Vagina (tissue), 2 donors: ENCODE measurements around the gene FGF1.

ENCODE experiments used
- POLR2A ChIP-seq, 2 donors: fragments of 450-650 bp; IDR thresholded peaks; one replicate each; pipeline ENCODE4 v1.6.1; 2017; ENCODE audit warnings: antibody characterized with exemption in 2 of 2, mild to moderate bottlenecking in 2 of 2, moderate library complexity in 2 of 2
- POLR2AphosphoS5 ChIP-seq, 2 donors: sonication (generic); formaldehyde crosslinking; IDR thresholded peaks; one replicate each; pipeline ENCODE4 v1.9.0; 2017; ENCODE audit warnings: antibody characterized with exemption in 2 of 2, mild to moderate bottlenecking in 2 of 2, low read depth in 1 of 2; ENCODE audit not compliant: insufficient read depth in 1 of 2
- TF ChIP-seq, protein P1 (sequence below), 3 experiments: fragments of 450-650 bp in 2 of 3; fragments of 200-600 bp in 1 of 3; sonication (generic) in 1 of 3; IDR thresholded peaks; one replicate each; pipeline ENCODE4 v1.5.1; 2017 to 2019; ENCODE audit warnings: antibody characterized with exemption in 3 of 3, mild to moderate bottlenecking in 2 of 3, moderate library complexity in 2 of 3

DNA sequence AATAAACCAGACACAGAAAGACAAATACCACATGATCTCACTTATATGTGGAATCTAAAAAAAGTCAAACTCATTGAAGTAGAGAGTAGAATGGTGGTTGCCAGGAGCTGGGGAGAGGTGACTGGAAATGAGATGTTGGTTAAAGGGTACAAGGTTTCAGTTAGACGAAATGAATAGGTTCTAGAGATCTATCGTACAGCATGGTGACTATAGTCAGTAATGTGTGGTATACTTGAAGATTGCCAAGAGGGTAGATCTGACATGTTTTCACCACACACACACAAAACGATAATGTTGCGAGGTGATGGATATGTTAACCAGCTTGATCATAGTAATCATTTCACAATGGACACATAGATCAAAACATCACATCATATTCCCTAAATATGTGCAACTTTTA lies 46.4 kb downstream of the FGF1 start:
- no peak for TF ChIP-seq POLR2A (IDR thresholded peaks at IDR 0.05)
- TF ChIP-seq, protein P1, sequence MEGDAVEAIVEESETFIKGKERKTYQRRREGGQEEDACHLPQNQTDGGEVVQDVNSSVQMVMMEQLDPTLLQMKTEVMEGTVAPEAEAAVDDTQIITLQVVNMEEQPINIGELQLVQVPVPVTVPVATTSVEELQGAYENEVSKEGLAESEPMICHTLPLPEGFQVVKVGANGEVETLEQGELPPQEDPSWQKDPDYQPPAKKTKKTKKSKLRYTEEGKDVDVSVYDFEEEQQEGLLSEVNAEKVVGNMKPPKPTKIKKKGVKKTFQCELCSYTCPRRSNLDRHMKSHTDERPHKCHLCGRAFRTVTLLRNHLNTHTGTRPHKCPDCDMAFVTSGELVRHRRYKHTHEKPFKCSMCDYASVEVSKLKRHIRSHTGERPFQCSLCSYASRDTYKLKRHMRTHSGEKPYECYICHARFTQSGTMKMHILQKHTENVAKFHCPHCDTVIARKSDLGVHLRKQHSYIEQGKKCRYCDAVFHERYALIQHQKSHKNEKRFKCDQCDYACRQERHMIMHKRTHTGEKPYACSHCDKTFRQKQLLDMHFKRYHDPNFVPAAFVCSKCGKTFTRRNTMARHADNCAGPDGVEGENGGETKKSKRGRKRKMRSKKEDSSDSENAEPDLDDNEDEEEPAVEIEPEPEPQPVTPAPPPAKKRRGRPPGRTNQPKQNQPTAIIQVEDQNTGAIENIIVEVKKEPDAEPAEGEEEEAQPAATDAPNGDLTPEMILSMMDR (IDR thresholded peaks at IDR 0.05), result no peak
- no peak for TF ChIP-seq POLR2AphosphoS5 (IDR thresholded peaks at IDR 0.05; ENCODE audit: insufficient read depth in 1 of 2, low read depth in 1 of 2)
